Measurements from ENCODE around the gene FOXP1.
A peak's percentile ranks its signal among the peaks of the same experiment; 100 is the strongest.

Gene FOXP1

DNA sequence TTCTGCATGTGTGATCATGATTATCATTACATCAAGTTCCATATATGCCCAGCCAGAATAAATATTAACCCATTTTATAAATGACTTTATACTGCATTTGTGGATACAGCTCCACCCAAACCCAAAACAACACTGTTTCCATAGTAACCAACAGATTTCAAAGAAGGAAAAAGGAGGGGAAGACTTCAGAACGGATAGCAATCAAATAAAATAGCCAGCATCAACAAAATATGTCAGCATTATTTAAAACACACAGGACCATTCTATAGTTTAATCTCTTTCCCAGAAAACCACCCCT is 114.4 kb downstream of the FOXP1 start:
- TF ChIP-seq POLR2A (IDR thresholded peaks at IDR 0.05; ENCODE audit: low read depth, low read length): no peak
- DNase-seq (ENCODE audit: insufficient read length, low spot score) (no peak), FAIRE-seq (no peak)

DNA sequence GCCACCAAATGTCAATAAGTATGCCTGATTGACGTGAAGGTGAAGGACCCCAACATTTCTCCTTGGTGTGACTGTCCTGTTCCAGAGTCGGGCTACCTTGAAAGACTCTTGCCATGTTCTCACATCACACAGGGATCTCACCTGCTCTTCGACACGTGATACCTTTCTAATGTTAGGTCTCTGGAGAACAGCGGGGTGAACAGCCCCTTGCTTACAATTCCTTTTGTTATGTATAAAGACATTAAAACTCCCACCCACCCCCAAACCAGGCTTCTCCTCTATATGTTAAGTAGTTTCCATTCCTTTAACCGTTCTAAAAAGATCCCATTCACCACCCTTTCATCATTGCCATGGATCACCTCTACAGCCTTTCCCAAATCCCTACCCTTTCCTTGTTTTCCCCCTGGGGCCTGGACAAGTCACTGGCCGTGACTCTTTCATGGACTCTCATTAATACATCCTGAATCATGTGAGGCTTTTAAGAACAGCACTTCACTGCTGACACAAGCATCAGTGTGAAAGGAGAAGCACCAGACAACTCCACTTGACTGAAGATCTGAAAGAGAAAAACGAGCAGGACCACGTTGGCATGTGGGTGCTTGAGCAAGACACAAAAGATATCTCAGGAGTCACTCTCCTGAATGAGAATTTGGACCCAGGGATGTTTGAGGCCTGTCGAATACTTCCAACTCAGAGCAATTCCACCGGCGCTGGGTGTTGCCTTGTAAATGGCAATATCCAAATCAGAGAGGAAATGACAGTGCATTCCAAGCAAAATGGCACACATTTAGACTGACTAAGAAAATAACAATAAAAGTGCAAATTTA is 115.0 kb downstream of the FOXP1 start:
- no peak for TF ChIP-seq POLR2A (IDR thresholded peaks at IDR 0.05; ENCODE audit: low read depth, low read length)
- no peak for FAIRE-seq
- DNase-seq (ENCODE audit: insufficient read length, low spot score): no peak

DNA sequence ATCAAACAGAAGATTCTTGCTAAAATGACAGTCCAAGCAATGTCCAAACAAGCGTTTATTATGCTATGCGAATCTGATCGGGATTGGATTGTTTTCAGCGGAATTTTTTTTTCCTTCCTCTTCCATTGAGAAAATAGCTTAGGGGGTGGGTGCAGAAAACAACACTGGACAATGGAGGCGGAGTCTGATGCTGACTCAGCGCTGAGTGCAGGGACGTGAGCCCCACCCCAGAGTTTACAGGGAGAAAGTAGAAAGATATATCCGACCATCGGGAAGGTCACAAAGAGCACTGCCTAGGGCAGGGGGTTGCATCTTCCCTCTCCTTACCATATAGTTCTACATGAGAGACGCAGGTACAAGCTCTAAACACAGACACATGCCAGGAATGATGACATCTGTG is 117.0 kb downstream of the FOXP1 start:
- FAIRE-seq (no peak), DNase-seq (ENCODE audit: insufficient read length, low spot score) (peak; percentile 26)
- no peak for TF ChIP-seq POLR2A (IDR thresholded peaks at IDR 0.05; ENCODE audit: low read depth, low read length)

DNA sequence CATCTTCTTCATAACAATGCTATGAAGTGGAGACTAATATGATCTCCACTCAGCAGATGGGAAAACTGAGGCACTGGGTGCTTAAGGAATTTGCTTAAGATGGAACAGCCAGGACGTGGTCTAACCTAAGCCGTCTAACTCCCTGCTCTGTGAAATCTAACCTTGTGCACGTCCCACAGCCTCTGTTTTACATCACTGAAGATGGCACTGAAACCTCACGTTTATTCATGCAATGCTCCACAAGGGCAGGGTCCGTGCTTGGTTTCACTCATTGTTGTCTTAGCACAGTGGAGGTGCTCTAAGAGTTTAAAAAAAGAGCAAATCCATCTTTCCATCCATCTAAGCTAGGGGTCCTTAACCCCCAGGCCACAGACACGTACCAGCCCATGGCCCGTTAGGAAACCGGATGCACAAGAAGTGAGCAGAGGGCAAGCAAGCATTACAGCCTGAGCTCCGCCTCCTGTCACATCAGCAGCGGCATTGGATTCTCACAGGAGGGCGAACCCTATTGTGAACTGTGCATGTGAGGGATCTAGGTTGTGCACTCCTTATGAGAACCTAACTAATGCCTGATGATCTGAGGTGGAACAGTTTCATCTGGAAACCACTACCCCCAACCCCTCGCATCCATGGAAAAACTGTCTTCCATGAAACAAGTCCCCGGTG is 118.0 kb downstream of the FOXP1 start:
- TF ChIP-seq POLR2A (IDR thresholded peaks at IDR 0.05; ENCODE audit: low read depth, low read length): no peak
- DNase-seq (ENCODE audit: insufficient read length, low spot score) (no peak), FAIRE-seq (no peak)

DNA sequence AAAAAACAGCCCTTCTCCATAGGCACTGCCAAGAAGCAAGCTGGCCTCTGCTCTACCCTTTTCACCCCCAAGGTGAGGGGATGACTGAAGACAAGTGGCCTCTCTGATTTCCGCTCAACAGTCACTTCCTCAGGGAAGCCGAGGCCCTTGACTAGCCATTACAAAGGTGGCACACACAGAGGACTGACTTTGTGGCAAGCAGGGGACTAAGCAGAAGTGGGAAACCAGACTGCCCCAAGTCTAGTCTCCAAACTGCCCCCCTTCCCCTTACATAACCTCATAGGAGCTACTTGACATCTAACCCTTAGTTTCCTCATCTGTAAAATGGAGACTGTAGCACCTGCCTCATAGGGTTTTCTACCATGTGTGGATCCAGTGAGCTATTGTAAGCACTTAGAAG is 118.9 kb downstream of the FOXP1 start:
- no peak for DNase-seq (ENCODE audit: insufficient read length, low spot score)
- FAIRE-seq: no peak
- no peak for TF ChIP-seq POLR2A (IDR thresholded peaks at IDR 0.05; ENCODE audit: low read depth, low read length)

DNA sequence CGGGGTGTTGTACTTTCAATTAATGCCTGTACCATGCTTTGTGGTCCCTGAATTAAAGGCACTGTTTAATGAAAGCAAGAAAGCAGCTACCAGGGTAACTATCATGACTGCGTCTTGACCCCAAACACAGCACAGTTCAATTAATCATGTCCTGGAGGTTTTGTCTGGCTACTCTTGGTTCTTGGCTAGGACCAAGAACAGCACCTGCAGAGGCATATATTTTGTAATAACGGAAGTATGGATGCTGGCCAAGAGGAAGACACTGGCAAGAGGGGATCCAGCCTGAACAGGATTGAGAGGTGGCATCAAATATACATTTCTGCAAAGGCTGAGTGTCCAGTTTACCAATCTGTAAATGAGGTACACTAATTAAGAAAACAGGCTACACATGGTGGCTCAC is 119.9 kb downstream of the FOXP1 start:
- no peak for DNase-seq (ENCODE audit: insufficient read length, low spot score)
- no peak for FAIRE-seq
- no peak for TF ChIP-seq POLR2A (IDR thresholded peaks at IDR 0.05; ENCODE audit: low read depth, low read length)

DNA sequence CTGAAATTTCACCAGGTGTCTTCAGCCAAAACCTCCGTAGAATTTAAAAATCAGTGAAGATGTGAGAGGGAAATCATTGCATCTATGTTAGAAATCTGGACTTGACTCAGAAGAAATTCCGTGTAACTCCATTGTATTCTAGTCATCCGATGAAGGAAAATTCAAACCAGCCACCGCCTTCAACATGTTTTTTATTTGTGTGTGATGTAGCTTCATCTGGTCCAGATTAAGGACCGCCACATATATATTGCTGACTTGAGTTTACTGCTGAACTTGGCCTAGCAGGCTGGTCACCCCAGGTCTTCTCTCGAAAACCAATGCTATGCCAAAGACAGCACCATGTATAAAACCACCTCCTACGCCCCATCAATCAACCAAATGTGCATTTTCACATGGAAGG is 120.9 kb downstream of the FOXP1 start:
- DNase-seq (ENCODE audit: insufficient read length, low spot score) (no peak), FAIRE-seq (no peak)
- no peak for TF ChIP-seq POLR2A (IDR thresholded peaks at IDR 0.05; ENCODE audit: low read depth, low read length)

DNA sequence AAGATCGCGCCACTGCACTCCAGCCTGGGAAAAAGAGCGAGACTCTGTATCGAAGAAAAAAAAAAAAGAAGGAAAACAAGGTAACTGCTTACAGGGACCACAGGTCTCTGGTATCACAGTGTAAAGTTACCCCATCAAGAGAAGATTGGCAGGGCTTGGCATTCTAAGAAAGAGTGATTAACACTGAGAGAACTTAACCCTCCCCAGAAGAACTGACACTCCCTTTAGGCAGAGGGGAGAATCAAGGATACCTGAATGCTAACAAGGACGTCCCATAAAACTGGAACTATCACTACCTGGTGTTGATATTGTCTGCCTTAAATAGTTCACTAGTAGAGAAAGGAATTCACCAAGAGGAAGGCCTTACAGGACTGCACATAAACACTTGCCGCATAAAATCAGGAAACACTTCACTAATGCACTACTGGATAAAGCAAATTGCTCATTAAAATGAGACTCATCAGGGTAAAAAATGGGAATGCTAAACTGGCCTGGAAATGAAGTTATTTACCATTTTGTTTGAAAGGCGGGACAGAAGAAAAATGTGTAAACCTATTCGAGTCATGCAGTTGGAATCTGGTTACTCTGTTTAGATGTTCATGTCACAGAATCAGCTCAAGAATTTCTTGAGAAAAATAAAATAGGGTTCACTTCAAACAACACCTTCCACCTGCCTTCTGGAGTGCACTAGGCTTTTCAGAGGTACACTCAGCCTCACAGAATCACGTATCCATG is 121.6 kb downstream of the FOXP1 start:
- no peak for TF ChIP-seq POLR2A (IDR thresholded peaks at IDR 0.05; ENCODE audit: low read depth, low read length)
- no peak for FAIRE-seq
- DNase-seq (ENCODE audit: insufficient read length, low spot score): no peak

DNA sequence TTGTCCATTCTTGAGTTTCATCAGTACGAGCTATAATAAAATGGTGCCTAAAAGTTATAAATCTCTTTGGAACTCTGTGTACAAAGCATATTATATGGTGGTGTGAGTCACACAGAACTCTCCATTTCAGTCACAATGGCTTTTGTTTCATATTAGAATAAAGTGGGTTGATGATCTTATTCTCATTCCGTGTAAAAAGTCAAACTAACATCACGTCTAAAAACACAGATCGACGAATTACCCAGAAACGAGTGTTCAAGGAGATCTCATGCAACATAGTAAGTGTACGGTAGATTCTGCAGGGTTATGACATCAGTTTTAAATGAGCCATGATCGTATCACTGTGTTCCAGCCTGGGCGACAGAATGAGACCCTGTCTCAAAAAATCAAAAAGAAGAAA is 122.4 kb downstream of the FOXP1 start:
- no peak for DNase-seq (ENCODE audit: insufficient read length, low spot score)
- no peak for TF ChIP-seq POLR2A (IDR thresholded peaks at IDR 0.05; ENCODE audit: low read depth, low read length)
- no peak for FAIRE-seq

DNA sequence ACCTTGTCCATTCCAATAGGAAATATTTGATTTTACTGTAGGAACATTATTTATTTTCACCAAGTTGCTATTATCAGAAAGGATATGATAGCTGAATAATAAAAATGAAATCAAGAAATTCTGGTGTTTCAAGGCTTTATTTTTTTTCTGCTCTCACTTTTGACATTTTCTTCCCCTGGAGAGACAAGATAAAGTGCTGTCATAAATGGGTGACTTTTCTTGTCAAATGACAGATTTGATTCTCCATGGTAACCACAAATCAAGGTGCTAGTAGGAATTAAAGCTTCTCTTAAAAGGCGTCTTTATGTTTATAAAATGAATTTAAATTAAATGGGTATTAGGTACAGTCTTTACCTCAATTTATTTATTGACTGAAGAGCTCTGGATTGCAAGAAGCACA is 124.6 kb downstream of the FOXP1 start:
- TF ChIP-seq POLR2A (IDR thresholded peaks at IDR 0.05; ENCODE audit: low read depth, low read length): no peak
- no peak for DNase-seq (ENCODE audit: insufficient read length, low spot score)
- FAIRE-seq: no peak

DNA sequence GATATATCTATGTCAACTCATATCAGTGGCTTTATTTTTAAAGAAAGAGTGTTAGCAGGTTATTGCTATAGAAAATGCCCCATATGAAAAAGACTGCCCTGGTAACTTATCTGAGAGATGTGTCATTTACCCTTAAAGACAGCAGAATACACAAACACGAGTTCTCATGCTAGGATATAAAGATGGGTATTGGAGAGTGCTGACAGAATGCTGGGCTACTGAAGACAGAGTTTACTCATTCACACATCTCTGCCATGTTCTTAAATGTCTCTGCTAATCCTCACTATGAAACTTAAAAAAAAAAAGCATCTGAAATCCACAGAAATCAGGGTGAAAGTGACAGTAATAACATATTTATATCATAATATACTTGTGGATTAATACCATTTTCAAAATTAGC is 126.7 kb downstream of the FOXP1 start:
- DNase-seq (ENCODE audit: insufficient read length, low spot score): no peak
- TF ChIP-seq POLR2A (IDR thresholded peaks at IDR 0.05; ENCODE audit: low read depth, low read length): no peak
- no peak for FAIRE-seq

DNA sequence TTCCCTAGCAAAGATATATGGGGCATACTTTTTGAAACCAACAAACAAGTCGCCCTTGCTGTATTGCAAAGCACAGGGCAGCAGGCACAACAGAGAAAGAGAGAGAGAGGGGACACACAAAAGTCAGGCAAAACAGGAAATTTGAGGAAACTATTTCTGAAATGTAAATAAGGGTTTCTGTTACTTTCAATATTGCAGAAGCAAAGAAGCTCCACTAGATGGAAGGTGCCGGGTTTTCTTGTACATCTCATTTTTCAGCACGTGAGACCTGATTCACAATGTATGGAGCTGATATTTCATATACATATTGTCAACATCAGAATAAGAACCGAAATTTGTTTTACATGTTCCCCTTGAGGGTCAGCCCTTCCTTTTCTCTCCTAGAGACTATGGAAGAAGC is 127.4 kb downstream of the FOXP1 start:
- FAIRE-seq (no peak), DNase-seq (ENCODE audit: insufficient read length, low spot score) (no peak)

DNA sequence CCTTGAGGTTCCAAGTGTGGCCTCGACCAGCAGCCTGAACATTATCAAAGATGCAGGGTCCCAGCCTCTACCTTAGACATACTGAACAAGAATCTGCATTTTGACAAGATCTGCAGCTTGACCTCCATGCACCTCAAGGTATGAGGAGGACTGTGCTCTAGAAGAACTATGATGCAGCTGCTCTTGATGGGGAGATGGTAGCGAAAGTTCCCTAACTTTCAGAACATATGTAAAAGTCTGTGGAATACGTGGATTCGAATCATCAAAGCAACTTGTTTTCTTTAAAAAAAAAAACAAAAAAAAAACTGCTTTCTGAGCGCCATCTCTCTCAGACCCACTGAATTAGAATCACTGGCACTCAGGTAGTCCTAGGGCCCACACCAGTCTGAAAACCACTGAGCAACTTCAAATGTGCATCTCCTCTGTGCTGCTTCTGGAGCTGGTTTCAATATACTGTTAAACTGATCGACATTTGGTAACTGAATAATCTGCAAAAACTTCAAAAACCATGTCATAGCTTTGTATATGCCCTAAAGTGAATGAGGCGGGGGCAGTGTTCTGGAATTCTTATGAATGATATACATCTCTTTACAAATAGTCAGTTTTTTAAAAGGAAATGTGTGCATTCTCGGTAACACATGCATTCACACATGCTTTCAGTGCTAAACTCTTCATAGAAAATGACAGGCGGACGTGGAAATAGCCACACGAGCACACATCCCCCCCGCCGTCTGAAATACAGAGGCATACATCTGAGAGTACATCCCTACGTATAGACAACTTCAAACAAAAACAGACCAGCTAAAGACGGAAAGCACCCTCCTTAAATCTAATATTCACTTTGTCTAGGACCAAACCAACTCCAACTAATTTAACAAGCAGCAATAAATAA is 128.8 kb downstream of the FOXP1 start:
- FAIRE-seq: no peak
- no peak for TF ChIP-seq POLR2A (IDR thresholded peaks at IDR 0.05; ENCODE audit: low read depth, low read length)
- DNase-seq (ENCODE audit: insufficient read length, low spot score): no peak

More for the DNA sequence above, 127.4 kb downstream of the FOXP1 start:
- no peak for TF ChIP-seq POLR2A (IDR thresholded peaks at IDR 0.05; ENCODE audit: low read depth, low read length)
